Measurements from ENCODE around the gene C11orf98.
"Not testable (repeated sequence)": the region's sequence is repeated elsewhere in the genome, so short reads cannot be mapped to it uniquely, and the experiment has no call there.

Gene C11orf98

GRCh38 chr11:62665075-62665598 lies at the start of gene C11orf98, which contains the start of gene CSKMT:
TSS of gene C11orf98 (minus strand) at chr11:62665210. CDS start at chr11:62665169, 41 bp downstream.
TSS of gene CSKMT (plus strand) at chr11:62665312. CDS start at chr11:62665880, 568 bp downstream.
- DNase-seq = peak; percentile 92

GRCh38 chr11:62713343-62713742 lies 48.3 kb upstream of the C11orf98 start:
- DNase-seq = no peak

- no peak for DNase-seq
These were observed 47.9 kb upstream of the C11orf98 start for GRCh38 chr11:62712861-62713260.

GRCh38 chr11:62712276-62712812 lies 47.3 kb upstream of the C11orf98 start:
- no peak for DNase-seq

GRCh38 chr11:62710001-62710345 lies 45.0 kb upstream of the C11orf98 start:
- DNase-seq = no peak

- DNase-seq = peak; percentile 99
These were observed 44.4 kb upstream of the C11orf98 start for GRCh38 chr11:62709247-62710000.

GRCh38 chr11:62708793-62709192 lies 43.8 kb upstream of the C11orf98 start:
- DNase-seq = peak; percentile 73

- no peak for DNase-seq
These were observed 43.4 kb upstream of the C11orf98 start for GRCh38 chr11:62708392-62708791.

- peak; percentile 96 for DNase-seq
These were observed 42.4 kb upstream of the C11orf98 start, which contains the start of the genes BSCL2 and GNG3 for GRCh38 chr11:62707277-62707861. TSS of gene BSCL2 (minus strand) at chr11:62707424. CDS start at chr11:62707195, 229 bp downstream. TSS of gene GNG3 (plus strand) at chr11:62707676. CDS start at chr11:62708296, 620 bp downstream.

GRCh38 chr11:62706850-62707247 lies 41.8 kb upstream of the C11orf98 start:
- no peak for DNase-seq

- DNase-seq = peak; percentile 94
These were observed 41.2 kb upstream of the C11orf98 start for GRCh38 chr11:62705880-62706849.

GRCh38 chr11:62705413-62705812 lies 40.4 kb upstream of the C11orf98 start:
- DNase-seq = peak; percentile 58

- DNase-seq = not testable (repeated sequence)
These were observed 38.9 kb upstream of the C11orf98 start for GRCh38 chr11:62703921-62704320.

GRCh38 chr11:62702246-62702645 lies 37.2 kb upstream of the C11orf98 start:
- DNase-seq = no peak

GRCh38 chr11:62694455-62695167 lies 29.6 kb upstream of the C11orf98 start:
- DNase-seq = peak; percentile 11

- DNase-seq = not testable (repeated sequence)
These were observed 28.6 kb upstream of the C11orf98 start for GRCh38 chr11:62693624-62694023.

- DNase-seq = no peak
These were observed 24.6 kb upstream of the C11orf98 start, which contains the start of gene LRRN4CL for GRCh38 chr11:62689421-62690183. TSS of gene LRRN4CL (minus strand) at chr11:62689530. CDS start at chr11:62688508, 1,022 bp downstream.

GRCh38 chr11:62688491-62688890 lies 23.5 kb upstream of the C11orf98 start:
- DNase-seq = no peak

- no peak for DNase-seq
These were observed 22.7 kb upstream of the C11orf98 start for GRCh38 chr11:62687508-62688396.

- no peak for DNase-seq
These were observed 17.5 kb upstream of the C11orf98 start for GRCh38 chr11:62682518-62682917.
